KMS-11 (cell line): ENCODE data around the gene BCAS1.

ENCODE experiments used
- H2AFZ ChIP-seq: fragments of 200-600 bp; sonication (generic); 2 replicates; pipeline ENCODE4 v1.6.1; 2016; ENCODE audit warnings: antibody characterized with exemption, mixed run types, low read depth
- H3K27ac ChIP-seq: fragments of 200-600 bp; sonication (generic); 2 replicates; pipeline ENCODE4 v1.6.1; 2016; ENCODE audit warnings: mild to moderate bottlenecking, mixed run types
- H3K27me3 ChIP-seq: fragments of 200-600 bp; sonication (generic); 2 replicates; pipeline ENCODE4 v1.6.1; 2017; ENCODE audit warnings: mild to moderate bottlenecking, low read depth, mixed run types, moderate library complexity; ENCODE audit not compliant: insufficient read depth
- H3K36me3 ChIP-seq: fragments of 200-600 bp; sonication (generic); 2 replicates; pipeline ENCODE4 v1.6.1; 2017; ENCODE audit warnings: mild to moderate bottlenecking, mixed run types; ENCODE audit not compliant: insufficient read depth
- H3K4me1 ChIP-seq: fragments of 200-600 bp; sonication (generic); 2 replicates; pipeline ENCODE4 v1.6.1; 2016; ENCODE audit warnings: mild to moderate bottlenecking, low read depth, mixed run types; ENCODE audit not compliant: poor library complexity, severe bottlenecking
- H3K4me2 ChIP-seq: fragments of 200-600 bp; sonication (generic); 2 replicates; pipeline ENCODE4 v1.7.0; 2016; ENCODE audit warnings: mild to moderate bottlenecking, mixed run types
- H3K4me3 ChIP-seq: fragments of 200-600 bp; sonication (generic); IDR thresholded peaks from 2 replicates; pipeline ENCODE4 v1.6.1; 2017; ENCODE audit warnings: low read depth, low read length, mixed read lengths; ENCODE audit not compliant: insufficient read depth
- H3K79me2 ChIP-seq: fragments of 200-600 bp; sonication (generic); 2 replicates; pipeline ENCODE4 v1.6.1; 2016; ENCODE audit warnings: low read depth, mixed run types; ENCODE audit not compliant: insufficient read depth
- H3K9ac ChIP-seq: fragments of 200-600 bp; sonication (generic); 2 replicates; pipeline ENCODE4 v1.6.1; 2016; ENCODE audit warnings: mild to moderate bottlenecking, mixed run types
- H4K20me1 ChIP-seq: fragments of 200-600 bp; sonication (generic); 2 replicates; pipeline ENCODE4 v1.6.1; 2016; ENCODE audit warnings: mild to moderate bottlenecking, mixed run types; ENCODE audit not compliant: insufficient read depth
- TF ChIP-seq, protein P1 (sequence below): fragments of 200-600 bp; sonication (generic); conservative IDR thresholded peaks from 2 replicates; pipeline ENCODE4 v1.6.1; 2017; ENCODE audit warnings: low read depth, mild to moderate bottlenecking, antibody characterized with exemption, low read length, moderate library complexity, mixed read lengths

Gene BCAS1

DNA sequence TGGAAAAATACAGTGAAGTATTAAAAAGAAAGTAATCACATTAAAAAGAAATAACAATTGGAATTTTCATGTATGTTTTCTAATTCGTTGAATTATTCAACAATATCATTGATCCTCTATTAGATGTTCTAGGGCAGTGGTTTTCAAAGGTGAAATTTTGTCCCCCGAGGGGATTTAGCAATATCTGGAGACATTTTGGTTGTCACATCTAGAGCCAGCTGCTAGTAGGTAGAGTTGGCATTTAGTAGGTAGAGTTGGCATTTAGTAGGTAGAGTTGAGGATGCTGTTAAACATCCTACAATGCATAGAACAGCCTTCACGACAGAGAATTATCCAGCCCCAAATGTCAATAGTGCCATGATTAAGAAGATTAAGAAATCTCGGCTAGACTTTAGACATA lies 173.7 kb downstream of the BCAS1 start:
- H3K27ac ChIP-seq, result no peak overlapping the region
- no peak overlapping the region for H3K4me2 ChIP-seq
- H4K20me1 ChIP-seq, result no peaks in the 10 kb centered on the region
- H2AFZ ChIP-seq, result no peak overlapping the region
- no peak overlapping the region for H3K9ac ChIP-seq
- H3K27me3 ChIP-seq, result no peaks in the 10 kb centered on the region
- H3K4me3 ChIP-seq, result no peak overlapping the region
- H3K4me1 ChIP-seq, result peaks cover 50% of the 10 kb centered on the region
- no peaks in the 10 kb centered on the region for H3K36me3 ChIP-seq
- no peaks in the 10 kb centered on the region for H3K79me2 ChIP-seq
- TF ChIP-seq, protein P1, sequence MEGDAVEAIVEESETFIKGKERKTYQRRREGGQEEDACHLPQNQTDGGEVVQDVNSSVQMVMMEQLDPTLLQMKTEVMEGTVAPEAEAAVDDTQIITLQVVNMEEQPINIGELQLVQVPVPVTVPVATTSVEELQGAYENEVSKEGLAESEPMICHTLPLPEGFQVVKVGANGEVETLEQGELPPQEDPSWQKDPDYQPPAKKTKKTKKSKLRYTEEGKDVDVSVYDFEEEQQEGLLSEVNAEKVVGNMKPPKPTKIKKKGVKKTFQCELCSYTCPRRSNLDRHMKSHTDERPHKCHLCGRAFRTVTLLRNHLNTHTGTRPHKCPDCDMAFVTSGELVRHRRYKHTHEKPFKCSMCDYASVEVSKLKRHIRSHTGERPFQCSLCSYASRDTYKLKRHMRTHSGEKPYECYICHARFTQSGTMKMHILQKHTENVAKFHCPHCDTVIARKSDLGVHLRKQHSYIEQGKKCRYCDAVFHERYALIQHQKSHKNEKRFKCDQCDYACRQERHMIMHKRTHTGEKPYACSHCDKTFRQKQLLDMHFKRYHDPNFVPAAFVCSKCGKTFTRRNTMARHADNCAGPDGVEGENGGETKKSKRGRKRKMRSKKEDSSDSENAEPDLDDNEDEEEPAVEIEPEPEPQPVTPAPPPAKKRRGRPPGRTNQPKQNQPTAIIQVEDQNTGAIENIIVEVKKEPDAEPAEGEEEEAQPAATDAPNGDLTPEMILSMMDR, result no peak

DNA sequence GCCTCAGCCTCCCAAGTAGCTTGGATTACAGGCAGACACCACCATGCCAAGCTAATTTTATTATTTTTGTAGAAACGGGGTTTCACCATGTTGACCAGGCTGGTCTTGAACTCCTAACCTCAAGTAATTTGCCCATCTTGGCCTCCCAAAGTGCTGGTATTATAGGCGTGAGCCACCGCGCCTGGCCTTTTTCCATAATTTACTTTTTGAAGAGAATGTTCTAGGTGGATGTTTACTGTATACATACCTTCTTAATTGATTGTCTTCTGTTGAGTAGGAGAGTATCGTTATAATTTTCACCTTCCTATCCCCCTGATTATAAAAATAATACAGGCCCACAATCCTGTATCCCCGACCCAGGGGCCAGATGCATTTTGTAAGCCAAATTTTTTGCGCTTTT lies 174.4 kb downstream of the BCAS1 start:
- Histone ChIP-seq H3K4me1 (peaks cover 50% of the 10 kb centered on the region), H3K79me2 (no peaks in the 10 kb centered on the region), H3K27ac (no peak overlapping the region), H3K36me3 (no peaks in the 10 kb centered on the region), H3K4me2 (no peak overlapping the region), H2AFZ (no peak overlapping the region), H3K27me3 (no peaks in the 10 kb centered on the region), H4K20me1 (no peaks in the 10 kb centered on the region), H3K9ac (no peak overlapping the region), H3K4me3 (no peak overlapping the region)
- TF ChIP-seq, protein P1, result no peak

DNA sequence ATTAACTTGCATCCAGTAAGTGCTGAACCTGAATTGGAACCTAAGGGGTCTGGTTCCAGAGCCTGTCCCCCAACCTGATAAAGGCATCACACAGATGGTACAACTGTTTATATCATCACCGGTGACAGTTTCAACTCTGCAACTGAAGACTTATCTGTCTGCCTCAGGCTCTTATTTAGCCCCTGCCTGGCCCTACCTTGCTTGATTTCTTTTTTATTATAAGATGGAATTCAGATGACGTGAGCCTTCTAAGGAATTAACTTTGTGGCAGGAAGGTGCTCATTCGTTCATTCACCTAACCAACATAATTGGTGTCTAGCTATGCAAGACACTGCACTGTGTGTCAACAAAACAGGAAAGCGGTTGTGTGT lies 175.0 kb downstream of the BCAS1 start:
- Histone ChIP-seq H4K20me1 (no peaks in the 10 kb centered on the region), H3K4me1 (peaks cover 43% of the 10 kb centered on the region), H3K27me3 (no peaks in the 10 kb centered on the region), H3K79me2 (no peaks in the 10 kb centered on the region), H3K9ac (no peak overlapping the region), H3K27ac (no peak overlapping the region), H3K36me3 (no peaks in the 10 kb centered on the region), H3K4me2 (no peak overlapping the region), H2AFZ (no peak overlapping the region), H3K4me3 (no peak overlapping the region)
- TF ChIP-seq, protein P1, result no peak

DNA sequence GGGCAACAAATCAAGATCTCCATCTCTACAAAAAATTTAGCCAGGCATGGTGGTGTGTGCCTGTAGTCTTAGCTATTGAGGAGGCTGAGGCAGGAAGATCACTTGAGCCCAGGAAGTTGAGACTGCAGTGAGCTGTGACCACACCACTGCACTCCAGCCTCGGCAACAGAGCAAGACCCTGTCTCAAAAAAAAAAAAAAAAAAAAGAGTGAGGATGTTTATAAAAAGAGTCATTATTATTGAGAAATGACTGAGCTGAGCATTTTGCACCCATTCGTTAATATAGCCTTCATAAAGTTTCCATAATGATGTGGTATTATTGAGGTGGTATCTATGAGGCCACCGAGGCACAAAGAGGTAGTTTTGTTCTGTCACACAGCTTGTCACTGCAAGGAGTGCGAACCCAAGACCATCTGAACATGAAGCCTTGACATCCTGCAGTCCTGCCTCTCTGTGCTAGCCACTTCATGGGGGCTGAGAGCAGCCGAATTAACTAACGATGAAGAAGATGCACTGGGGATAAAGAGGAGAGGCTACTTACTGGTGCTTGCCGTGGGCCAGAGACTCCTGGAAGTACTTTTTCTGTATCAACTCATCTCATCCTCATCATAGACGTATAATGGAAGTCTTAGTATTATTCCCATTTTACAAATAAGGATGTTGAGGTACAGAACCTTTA lies 175.5 kb downstream of the BCAS1 start:
- Histone ChIP-seq H3K4me2 (no peak overlapping the region), H2AFZ (no peak overlapping the region), H3K79me2 (no peaks in the 10 kb centered on the region), H3K4me3 (no peak overlapping the region), H3K27ac (no peak overlapping the region), H3K9ac (no peak overlapping the region), H3K27me3 (no peaks in the 10 kb centered on the region), H3K4me1 (peaks cover 38% of the 10 kb centered on the region), H3K36me3 (no peaks in the 10 kb centered on the region), H4K20me1 (no peaks in the 10 kb centered on the region)
- TF ChIP-seq, protein P1, result no peak
